ENCODE results near the gene INTS1.
A peak's percentile ranks its signal among the peaks of the same experiment; 100 is the strongest.

Gene INTS1

DNA sequence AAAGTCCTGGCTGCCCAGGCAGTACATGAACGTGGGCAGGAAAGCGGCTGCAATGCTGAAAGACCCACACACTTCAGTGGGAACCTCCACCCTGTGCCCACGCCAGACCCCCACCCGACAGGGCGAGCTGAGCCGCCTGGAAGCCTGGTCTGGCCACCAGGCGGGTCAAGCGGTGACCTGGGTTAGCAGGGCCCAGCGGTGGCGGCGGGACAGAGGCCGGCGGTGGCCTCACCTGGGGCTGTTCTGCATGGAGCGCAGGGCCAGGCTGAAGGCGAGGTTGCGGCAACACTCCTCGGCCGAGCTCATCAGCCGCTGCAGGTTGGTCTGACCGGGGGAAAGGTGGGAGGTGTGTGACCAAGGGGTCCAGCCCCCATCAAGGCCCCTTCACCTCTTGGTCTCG, 33.3 kb downstream of the INTS1 start:
- FAIRE-seq (no peak), DNase-seq (ENCODE audit: insufficient read length, low spot score) (no peak)
- no peak for TF ChIP-seq POLR2A (IDR thresholded peaks at IDR 0.05; ENCODE audit: low read depth, low read length)

DNA sequence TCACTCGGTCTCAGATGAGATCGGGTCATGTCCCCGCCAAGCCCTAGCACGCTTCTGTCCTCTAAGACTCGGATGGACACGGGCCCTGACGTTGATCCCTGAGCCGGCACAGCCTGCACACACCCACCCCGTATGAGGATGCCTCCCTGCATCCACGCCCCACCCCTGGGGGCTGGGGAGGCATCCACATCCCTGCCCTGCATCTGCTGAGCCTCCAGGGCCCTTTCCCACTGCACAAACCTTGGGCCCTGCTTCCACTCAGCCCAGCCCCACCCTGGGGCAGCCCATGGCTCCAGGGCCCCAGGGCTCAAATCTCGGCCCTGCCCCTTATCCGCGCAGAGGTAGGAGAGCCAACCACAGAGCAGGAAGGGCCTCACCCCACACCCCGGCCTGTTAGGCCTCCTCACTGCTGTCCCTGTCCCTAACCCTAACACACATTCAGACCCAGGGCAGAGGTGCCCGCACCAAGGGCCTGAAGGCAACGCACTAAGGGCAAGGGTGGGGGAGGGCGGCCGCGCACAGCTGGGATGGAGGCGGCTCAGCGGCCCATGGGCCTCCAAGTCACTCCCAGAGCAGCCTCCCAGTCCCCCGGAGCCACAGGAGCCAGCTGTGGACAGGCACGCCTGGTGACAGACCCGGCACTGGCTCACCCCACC, 35.4 kb downstream of the INTS1 start:
- no peak for FAIRE-seq
- no peak for DNase-seq (ENCODE audit: insufficient read length, low spot score)
- no peak for TF ChIP-seq POLR2A (IDR thresholded peaks at IDR 0.05; ENCODE audit: low read depth, low read length)

DNA sequence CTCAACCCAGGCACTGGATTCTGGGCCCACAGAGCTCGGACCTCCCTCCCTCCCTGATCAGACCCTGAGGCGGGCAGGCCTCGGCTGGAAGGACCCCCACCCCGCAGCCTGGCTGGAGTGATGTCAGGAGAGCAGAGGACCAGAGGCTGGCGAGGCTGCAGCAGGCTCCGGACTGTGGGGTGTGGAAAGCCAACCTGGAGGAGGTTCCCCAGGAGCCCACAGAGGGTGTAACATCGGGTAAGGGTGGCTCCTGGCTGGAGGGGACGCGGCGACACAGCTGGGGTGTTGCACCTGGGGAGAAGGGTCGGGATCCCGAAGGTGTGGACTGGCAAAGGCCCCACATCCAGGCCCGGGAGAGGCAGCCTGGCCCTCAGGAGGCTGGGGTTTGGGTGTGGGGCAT, 36.0 kb downstream of the INTS1 start:
- DNase-seq (ENCODE audit: insufficient read length, low spot score) (no peak), FAIRE-seq (no peak)
- no peak for TF ChIP-seq POLR2A (IDR thresholded peaks at IDR 0.05; ENCODE audit: low read depth, low read length)

DNA sequence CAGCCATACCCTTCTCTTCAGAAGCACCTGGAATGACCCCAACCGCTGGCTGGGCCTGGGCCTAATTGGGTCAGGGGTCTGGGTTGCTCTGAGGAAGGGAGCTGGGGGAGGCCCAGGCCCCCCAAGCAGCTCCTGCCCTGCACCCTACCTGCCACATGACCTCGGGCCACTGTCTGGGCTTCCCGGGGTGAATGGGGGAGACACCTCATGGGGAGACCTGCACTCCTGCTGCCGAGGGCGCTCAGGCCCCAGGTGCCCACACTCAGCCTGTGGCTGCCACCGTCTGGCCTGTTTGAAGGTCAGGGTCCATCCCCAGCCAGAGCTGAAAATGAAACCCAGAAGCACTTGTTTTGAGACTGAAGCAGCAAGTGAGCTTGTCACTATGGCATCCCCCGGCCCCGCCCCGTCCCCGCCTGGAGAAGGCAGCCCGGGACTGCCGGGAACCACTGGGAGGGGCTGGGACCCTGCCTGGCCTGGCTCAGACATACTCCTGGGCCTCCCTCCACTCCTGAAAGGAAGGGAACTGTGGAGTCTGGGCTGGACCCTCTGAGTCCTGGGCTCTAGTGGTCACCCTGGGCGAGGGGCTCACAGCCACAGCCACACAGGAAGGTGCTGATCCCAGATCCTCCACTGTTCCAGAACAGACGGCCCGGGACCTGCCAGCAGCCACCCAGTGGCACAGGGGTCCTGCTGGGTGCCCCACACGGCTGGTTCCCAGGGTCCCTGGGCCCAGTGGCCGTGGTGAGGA, 37.5 kb downstream of the INTS1 start:
- DNase-seq (ENCODE audit: insufficient read length, low spot score) (peak; percentile 95), FAIRE-seq (no peak)
- no peak for TF ChIP-seq POLR2A (IDR thresholded peaks at IDR 0.05; ENCODE audit: low read depth, low read length)

DNA sequence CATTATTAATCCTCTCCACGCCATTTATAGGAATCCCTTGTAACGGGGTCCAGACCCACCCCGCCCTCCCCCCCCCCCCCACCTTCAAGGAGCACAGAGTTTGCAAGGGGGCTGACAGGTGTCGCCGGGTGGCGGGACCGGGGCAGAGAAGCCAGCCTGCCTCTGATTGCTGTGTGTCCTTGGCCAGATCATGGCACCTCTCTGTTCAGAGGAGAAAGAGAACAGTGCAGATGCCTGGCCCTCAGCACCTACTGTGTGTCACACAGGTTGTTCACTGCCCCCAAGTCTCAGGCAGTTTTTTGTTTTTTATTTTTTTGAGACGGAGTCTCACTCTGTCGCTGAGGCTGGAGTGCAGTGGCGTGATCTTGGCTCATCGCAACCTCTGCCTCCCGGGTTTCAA, 39.5 kb downstream of the INTS1 start:
- no peak for TF ChIP-seq POLR2A (IDR thresholded peaks at IDR 0.05; ENCODE audit: low read depth, low read length)
- FAIRE-seq (no peak), DNase-seq (ENCODE audit: insufficient read length, low spot score) (no peak)

DNA sequence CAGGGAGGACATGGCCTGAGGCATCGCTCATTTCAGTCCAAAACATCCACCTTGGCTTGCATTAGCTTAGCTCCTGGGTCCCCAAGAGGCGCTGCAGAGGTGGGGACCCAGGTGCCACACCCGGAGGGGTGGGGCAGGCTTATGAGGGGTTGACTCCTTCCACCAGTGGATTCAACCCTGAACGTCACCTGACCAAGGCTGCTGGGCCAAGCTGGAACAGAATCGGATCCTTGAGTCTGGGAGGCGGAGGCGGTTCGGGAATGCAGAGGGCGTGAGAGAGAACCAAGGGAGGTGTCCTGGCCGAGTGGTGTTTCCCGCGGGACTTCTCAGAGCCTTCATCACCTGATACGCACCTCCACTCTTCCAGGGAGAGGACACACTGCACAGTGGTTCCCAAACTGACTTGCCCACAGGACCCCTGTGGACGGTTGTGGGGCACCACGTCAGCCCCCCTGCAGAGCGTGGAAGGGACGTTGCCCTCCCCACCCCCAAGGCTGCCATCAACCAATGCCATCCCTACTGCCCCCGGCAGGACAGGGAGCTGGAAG, 40.4 kb downstream of the INTS1 start:
- no peak for DNase-seq (ENCODE audit: insufficient read length, low spot score)
- FAIRE-seq: no peak
- no peak for TF ChIP-seq POLR2A (IDR thresholded peaks at IDR 0.05; ENCODE audit: low read depth, low read length)

DNA sequence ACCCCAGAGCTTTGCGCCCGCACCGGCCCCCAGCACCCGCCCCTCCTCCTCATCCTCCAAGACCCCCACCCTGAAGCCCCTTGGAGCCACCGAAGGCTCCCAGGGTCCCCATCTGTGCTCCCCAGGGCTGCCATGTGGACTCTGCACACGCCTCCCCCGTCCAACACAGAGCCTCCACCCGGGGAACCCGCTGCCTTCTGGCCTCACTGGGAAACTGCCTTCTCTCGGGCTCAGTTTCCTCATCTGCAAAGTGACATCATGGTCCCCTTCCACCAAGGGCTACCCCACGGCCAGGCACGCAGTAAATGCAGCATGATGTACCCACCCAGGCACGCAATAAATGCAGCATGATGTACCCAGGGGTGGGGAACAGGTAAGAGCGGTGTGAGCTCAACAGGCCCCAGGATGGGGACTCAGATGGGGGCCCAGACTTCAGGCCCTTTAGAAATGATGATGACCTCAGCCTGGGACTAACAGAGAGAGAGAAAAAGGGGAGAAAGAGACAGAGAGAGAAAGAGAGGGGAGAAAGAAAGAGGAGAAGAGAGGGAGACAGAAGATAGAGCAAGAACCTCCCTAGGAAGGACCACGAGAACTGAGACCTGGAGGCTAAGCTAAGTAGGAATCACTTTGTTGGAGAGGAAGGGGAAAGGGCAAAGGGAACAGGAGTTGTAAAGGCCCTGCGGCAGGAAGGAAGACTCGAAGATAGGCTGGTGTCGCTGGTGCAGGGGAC, 42.4 kb downstream of the INTS1 start:
- TF ChIP-seq POLR2A (IDR thresholded peaks at IDR 0.05; ENCODE audit: low read depth, low read length): no peak
- DNase-seq (ENCODE audit: insufficient read length, low spot score) (no peak), FAIRE-seq (no peak)

DNA sequence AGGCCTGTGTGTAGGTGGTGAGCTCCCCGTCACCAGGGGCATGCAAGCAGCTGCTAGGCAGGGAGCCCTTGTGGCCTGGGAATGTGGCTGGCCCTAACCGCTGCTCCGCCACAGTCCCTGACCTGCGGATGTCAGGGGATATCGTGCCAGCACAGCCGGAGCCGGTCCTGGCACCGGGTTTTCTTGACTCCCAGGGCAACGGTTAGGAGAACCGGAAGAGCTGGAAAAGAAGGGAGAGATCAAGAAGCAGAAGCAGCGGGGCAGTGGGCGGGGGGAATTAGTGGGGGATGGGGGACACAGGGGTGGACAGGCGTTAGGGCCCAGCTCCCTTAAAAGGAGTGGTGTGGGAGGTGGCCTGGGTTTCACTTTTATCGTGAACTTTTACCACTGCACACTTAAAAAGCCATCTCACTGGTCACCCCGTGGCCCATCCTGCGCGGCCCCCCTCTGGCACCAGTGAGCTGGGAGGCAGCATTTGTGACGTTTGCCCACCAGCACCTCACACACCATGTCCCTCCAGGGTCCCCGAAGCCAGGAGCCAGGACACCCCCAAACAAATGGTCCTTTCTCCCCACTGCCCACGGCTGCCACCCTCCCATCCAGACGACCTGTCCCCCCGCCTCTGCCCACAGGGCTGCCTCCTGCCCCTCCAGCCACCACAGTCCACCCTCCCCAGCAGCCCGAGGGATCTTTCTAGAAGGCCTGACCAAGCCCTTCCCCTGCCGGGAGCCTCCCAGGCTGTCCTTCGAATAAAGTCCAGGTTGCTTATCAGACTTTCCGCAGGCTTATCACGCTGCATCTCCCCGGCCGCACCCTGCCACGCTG, 43.2 kb downstream of the INTS1 start:
- DNase-seq (ENCODE audit: insufficient read length, low spot score) (peak; percentile 93), FAIRE-seq (no peak)
- peak; percentile 7; the same call in 1 of the 2 replicates for TF ChIP-seq POLR2A (IDR thresholded peaks at IDR 0.05; ENCODE audit: low read depth, low read length)

DNA sequence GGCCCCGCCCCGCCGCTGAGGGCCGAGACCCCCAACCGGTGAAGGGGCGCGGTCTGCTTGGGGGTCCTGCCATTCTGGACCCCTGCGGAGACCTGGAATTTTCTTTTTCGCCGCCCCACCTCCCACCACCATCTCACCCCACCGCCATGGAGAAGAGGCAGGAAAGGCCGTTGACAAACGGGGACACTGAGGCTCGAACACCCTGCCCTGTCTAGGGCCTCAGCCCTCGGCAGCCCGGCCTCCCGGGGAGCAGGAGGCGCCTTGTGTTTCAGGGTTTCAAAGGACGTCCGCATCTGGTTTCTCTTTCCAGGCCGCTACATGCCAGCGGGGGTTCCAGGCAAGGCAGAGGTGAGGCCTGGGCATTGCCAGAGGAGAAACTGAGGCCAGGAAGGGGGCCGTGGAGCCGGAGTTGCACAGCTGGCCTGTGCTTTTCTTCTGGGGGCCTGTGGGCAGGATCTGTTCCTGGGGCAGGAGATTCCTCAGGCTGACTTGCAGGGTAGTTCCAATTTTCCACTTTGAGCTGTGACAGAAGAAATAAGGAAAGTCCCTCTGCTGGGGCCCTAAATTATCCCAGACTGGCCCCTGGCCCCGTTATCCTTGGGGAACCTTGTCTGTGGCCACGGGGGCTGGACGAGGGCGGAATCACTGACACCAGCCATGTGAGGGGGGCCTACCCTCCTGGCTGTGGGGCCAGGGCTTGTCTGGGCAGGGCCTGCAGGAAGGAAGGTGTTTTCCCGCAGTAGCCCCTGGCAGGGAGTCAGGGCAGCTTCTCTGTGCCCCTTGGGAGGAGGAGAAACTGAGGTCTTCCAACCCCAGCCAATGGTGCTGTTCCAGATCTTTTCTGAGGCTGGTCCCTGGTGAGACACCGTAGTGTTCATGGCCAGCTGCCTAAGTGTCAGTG, 44.0 kb downstream of the INTS1 start:
- no peak for FAIRE-seq
- no peak for DNase-seq (ENCODE audit: insufficient read length, low spot score)
- no peak for TF ChIP-seq POLR2A (IDR thresholded peaks at IDR 0.05; ENCODE audit: low read depth, low read length)

DNA sequence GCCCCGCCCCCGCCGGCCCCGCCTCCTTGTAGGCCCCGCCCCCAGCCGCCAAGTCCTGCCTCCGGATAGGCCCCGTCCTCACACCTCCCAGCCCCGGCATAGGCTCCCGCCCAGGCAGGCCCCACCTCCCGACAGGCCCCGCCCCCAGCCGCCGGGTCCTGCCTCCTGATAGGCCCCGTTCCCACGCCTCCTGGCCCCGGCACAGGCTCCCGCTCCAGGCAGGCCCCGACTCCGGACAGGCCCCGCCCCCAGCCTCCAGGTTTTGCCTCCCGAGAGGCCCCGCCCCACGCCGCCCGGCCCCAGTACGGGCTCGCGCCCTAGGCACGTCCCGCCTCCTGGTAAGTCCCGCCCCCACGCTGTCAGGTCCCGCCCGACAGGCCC, 44.7 kb downstream of the INTS1 start:
- no peak for TF ChIP-seq POLR2A (IDR thresholded peaks at IDR 0.05; ENCODE audit: low read depth, low read length)
- FAIRE-seq: no peak
- peak; percentile 100 for DNase-seq (ENCODE audit: insufficient read length, low spot score)

DNA sequence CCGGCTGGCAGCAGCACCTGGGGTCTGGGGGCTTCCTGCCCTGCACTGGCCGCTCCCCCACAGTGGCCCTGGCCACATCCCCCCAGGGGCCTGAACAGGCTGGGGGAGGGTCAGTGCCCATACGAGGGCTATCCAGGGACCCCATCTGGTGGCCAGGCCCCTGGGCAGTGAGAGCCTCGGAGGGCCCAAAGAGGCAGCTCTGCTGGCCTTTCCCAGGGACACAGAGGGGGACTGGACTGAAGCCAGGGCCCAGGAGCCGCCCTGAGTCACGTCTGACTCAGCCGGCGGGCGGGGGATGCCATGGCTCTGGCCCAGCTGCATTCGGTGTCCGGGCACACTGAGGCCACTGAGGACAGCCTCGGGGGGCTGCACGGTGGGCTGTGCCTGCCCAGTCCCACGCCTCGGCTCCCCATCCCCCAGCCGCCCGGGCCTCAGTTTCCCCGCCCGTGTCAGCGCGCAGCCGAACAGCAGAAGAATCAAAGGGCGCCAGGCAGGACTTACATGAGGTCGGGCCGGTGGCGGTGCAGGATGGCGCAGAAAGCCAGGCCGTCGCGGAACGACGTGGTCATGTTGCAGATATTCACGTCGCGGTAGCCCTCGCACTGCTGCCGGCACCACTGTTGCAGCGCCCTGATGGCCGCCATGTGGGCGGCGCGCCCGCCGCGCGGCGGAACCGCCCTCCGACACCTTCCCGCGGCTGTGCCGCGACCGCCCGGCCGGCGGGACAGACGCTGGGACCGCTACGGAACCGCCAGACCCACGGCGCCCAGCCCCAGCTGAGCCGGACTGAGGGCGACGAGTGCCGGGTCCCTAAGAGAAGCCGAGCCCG, 45.3 kb downstream of the INTS1 start, which contains the start of gene MICALL2:
TSS of gene MICALL2 (minus strand) at position 788 of the 829 bp plus-strand sequence. CDS start at position 644, 144 bp downstream.
- no peak for FAIRE-seq
- peak; percentile 100 for TF ChIP-seq POLR2A (IDR thresholded peaks at IDR 0.05; ENCODE audit: low read depth, low read length)
- peak; percentile 100 for DNase-seq (ENCODE audit: insufficient read length, low spot score)

Data from H54 (cell line).